ENCODE measurements around the gene FOXO3. TPM values are rescaled to one million over a fixed set of nuclear protein-coding genes. Genes with fewer than 3 reads are reported as not detected.

FOXO3 gene
- 50.9 and 73.0 TPM in 2 replicates for total RNA-seq

GRCh38 chr6:108560463-108561308, at the start of gene FOXO3:
Gene FOXO3 (plus strand): TSS chr6:108560917. CDS start chr6:108561209, 292 bp downstream.

Small RNA genes lying within 50 kb of the gene (small RNA-seq; reads per million reads assigned to genes)
- gene AL391646.1 (not detected), gene SUMO2P8 (not detected)

All from placental epithelial cell (primary cell).